Neutrophil (primary cell): Measurements from ENCODE around the gene RARRES2.
A peak's percentile ranks its signal among the peaks of the same experiment; 100 is the strongest.

Source experiments
- H3K27ac ChIP-seq: fragments of 200-600 bp; sonication (generic); 2 replicates; pipeline ENCODE4 v1.5.1; 2016; ENCODE audit warnings: mild to moderate bottlenecking, moderate library complexity
- H3K27me3 ChIP-seq: fragments of 200-600 bp; sonication (generic); 2 replicates; pipeline ENCODE4 v1.6.0; 2016; ENCODE audit warnings: mild to moderate bottlenecking
- H3K36me3 ChIP-seq: fragments of 200-600 bp; sonication (generic); 2 replicates; pipeline ENCODE4 v1.5.1; 2017
- H3K4me1 ChIP-seq, 2 experiments: fragments of 200-600 bp in 1 of 2; sonication (generic) in 1 of 2; 1 replicate in 1 of 2; 2 replicates in 1 of 2; pipeline versions ENCODE4 v1.5.1 to v1.6.1; 2013 to 2016; ENCODE audit warnings: low read depth in 1 of 2, low read length in 1 of 2, mild to moderate bottlenecking in 1 of 2, moderate library complexity in 1 of 2; ENCODE audit not compliant: control insufficient read depth in 1 of 2, insufficient read depth in 1 of 2
- H3K4me3 ChIP-seq, 2 experiments: fragments of 200-600 bp in 1 of 2; sonication (generic) in 1 of 2; 1 replicate in 1 of 2; 2 replicates in 1 of 2; pipeline ENCODE4 v1.5.1; 2013 to 2016; ENCODE audit warnings: low read depth in 1 of 2, low read length in 1 of 2, mild to moderate bottlenecking in 1 of 2, moderate library complexity in 1 of 2
- H3K9me3 ChIP-seq: fragments of 200-600 bp; sonication (generic); 2 replicates; pipeline ENCODE4 v1.5.1; 2016
- CTCF ChIP-seq: fragments of 200-600 bp; sonication (generic); IDR thresholded peaks from 2 replicates; pipeline ENCODE4 v1.5.1; 2016; ENCODE audit warnings: antibody characterized with exemption

The RARRES2 gene

GRCh38 chr7:150363370-150363769 is 21.9 kb upstream of the RARRES2 start:
- no peaks in the 10 kb centered on the region for H3K36me3 ChIP-seq
- no peak for TF ChIP-seq CTCF
- H3K27ac ChIP-seq = peak overlapping the region; percentile 78
- peaks cover 45 to 47% of the 10 kb centered on the region in 2 experiments for H3K4me1 ChIP-seq
- H3K4me3 ChIP-seq = peak overlapping the region; percentile 29 to 32
- no peaks in the 10 kb centered on the region for H3K9me3 ChIP-seq
- H3K27me3 ChIP-seq = no peaks in the 10 kb centered on the region

GRCh38 chr7:150361807-150362621 is 20.6 kb upstream of the RARRES2 start:
- Histone ChIP-seq H3K36me3 (no peaks in the 10 kb centered on the region), H3K27ac (no peak overlapping the region), H3K4me3 (no peak overlapping the region), H3K9me3 (no peaks in the 10 kb centered on the region), H3K4me1 (peaks cover 35 to 36% of the 10 kb centered on the region in 2 experiments), H3K27me3 (no peaks in the 10 kb centered on the region)
- no peak for TF ChIP-seq CTCF

GRCh38 chr7:150361402-150361801 is 20.0 kb upstream of the RARRES2 start:
- H3K9me3 ChIP-seq = no peaks in the 10 kb centered on the region
- peaks cover 30 to 33% of the 10 kb centered on the region in 2 experiments for H3K4me1 ChIP-seq
- no peaks in the 10 kb centered on the region for H3K27me3 ChIP-seq
- TF ChIP-seq CTCF = no peak
- no peaks in the 10 kb centered on the region for H3K36me3 ChIP-seq
- no peak overlapping the region for H3K27ac ChIP-seq
- H3K4me3 ChIP-seq = no peak overlapping the region

GRCh38 chr7:150360363-150361058 is 19.1 kb upstream of the RARRES2 start:
- Histone ChIP-seq H3K27me3 (no peaks in the 10 kb centered on the region), H3K4me3 (no peak overlapping the region), H3K36me3 (no peaks in the 10 kb centered on the region), H3K4me1 (peaks cover 21 to 24% of the 10 kb centered on the region in 2 experiments), H3K9me3 (no peaks in the 10 kb centered on the region), H3K27ac (no peak overlapping the region)
- TF ChIP-seq CTCF = no peak

GRCh38 chr7:150359622-150360362 is 18.4 kb upstream of the RARRES2 start:
- Histone ChIP-seq H3K36me3 (no peaks in the 10 kb centered on the region), H3K9me3 (no peaks in the 10 kb centered on the region), H3K4me3 (no peak overlapping the region), H3K27ac (no peak overlapping the region), H3K27me3 (no peaks in the 10 kb centered on the region), H3K4me1 (peaks cover 15 to 18% of the 10 kb centered on the region in 2 experiments)
- no peak for TF ChIP-seq CTCF
